Measurements from ENCODE around the gene LNP1. TPM values are rescaled to one million over a fixed set of nuclear protein-coding genes. Genes with fewer than 3 reads are reported as not detected.
"Not testable (repeated sequence)": the region's sequence is repeated elsewhere in the genome, so short reads cannot be mapped to it uniquely, and the experiment has no call there.

Gene LNP1
- total RNA-seq, 2 experiments from 2014 or later, result 0.47 to 0.70 TPM

- Mint-ChIP-seq H3K4me3 (no peak overlapping the region), H3K9me3 (no peaks in the 10 kb centered on the region), H3K4me1 (ENCODE audit: low read depth) (peaks cover 9% of the 10 kb centered on the region), H3K36me3 (ENCODE audit: low read depth) (no peaks in the 10 kb centered on the region), H3K27ac (no peak overlapping the region), H3K27me3 (no peaks in the 10 kb centered on the region)
- CTCF ChIA-PET, result no interaction called here
- intact Hi-C loops (cut with DNase I, micrococcal nuclease), result no loop called here
- ATAC-seq (ENCODE audit: poor library complexity) (no peak), DNase-seq (no peak)
- H3K27me3 ChIP-seq (ENCODE audit: control insufficient read depth in 1 of 2, insufficient read depth in 2 of 2, low read length in 2 of 2), result no peaks in the 10 kb centered on the region
- H3K4me1 ChIP-seq (ENCODE audit: insufficient read depth, low read length), result peaks cover 7% of the 10 kb centered on the region
- POLR2A ChIA-PET, result interaction anchor here (0.6 kb wide), 1 partner anchor 109 kb away, joined by 3 read pairs; no protein-coding TSS in a partner anchor
- no peak overlapping the region for H3K4me3 ChIP-seq (ENCODE audit: low read length)
- no peaks in the 10 kb centered on the region for H3K9me3 ChIP-seq (ENCODE audit: control insufficient read depth in 1 of 2, insufficient read depth in 1 of 2, low read length in 2 of 2)
- no peak for TF ChIP-seq CTCF (IDR thresholded peaks at IDR 0.05)
- no peaks in the 10 kb centered on the region for H3K36me3 ChIP-seq (ENCODE audit: insufficient read depth, low read length)
- H3K27ac ChIP-seq (ENCODE audit: low read depth in 1 of 2, low read length in 2 of 2), result no peak overlapping the region
Measured at GRCh38 chr3:100443690-100444089, 42.4 kb downstream of the LNP1 start.

GRCh38 chr3:100447067-100447466 lies 45.7 kb downstream of the LNP1 start:
- H3K27me3 Mint-ChIP-seq; H3K27ac Mint-ChIP-seq; H3K36me3 Mint-ChIP-seq (ENCODE audit: low read depth); intact Hi-C loops (cut with DNase I, micrococcal nuclease); H3K9me3 Mint-ChIP-seq; H3K9me3 ChIP-seq (ENCODE audit: control insufficient read depth in 1 of 2, insufficient read depth in 1 of 2, low read length in 2 of 2); H3K27me3 ChIP-seq (ENCODE audit: control insufficient read depth in 1 of 2, insufficient read depth in 2 of 2, low read length in 2 of 2); POLR2A ChIA-PET; DNase-seq; H3K27ac ChIP-seq (ENCODE audit: low read depth in 1 of 2, low read length in 2 of 2); CTCF ChIA-PET; H3K4me3 ChIP-seq (ENCODE audit: low read length); H3K4me1 ChIP-seq (ENCODE audit: insufficient read depth, low read length); H3K4me1 Mint-ChIP-seq (ENCODE audit: low read depth); H3K4me3 Mint-ChIP-seq; H3K36me3 ChIP-seq (ENCODE audit: insufficient read depth, low read length); ATAC-seq (ENCODE audit: poor library complexity): not testable (repeated sequence)

GRCh38 chr3:100448079-100448478 lies 46.7 kb downstream of the LNP1 start:
- no peaks in the 10 kb centered on the region for H3K4me1 ChIP-seq (ENCODE audit: insufficient read depth, low read length)
- H3K27me3 Mint-ChIP-seq, result no peaks in the 10 kb centered on the region
- H3K9me3 ChIP-seq (ENCODE audit: control insufficient read depth in 1 of 2, insufficient read depth in 1 of 2, low read length in 2 of 2), result no peaks in the 10 kb centered on the region
- TF ChIP-seq CTCF (IDR thresholded peaks at IDR 0.05), result no peak
- H3K36me3 ChIP-seq (ENCODE audit: insufficient read depth, low read length), result no peaks in the 10 kb centered on the region
- ATAC-seq (ENCODE audit: poor library complexity), result no peak
- no peak overlapping the region for H3K27ac ChIP-seq (ENCODE audit: low read depth in 1 of 2, low read length in 2 of 2)
- ChIA-PET CTCF (no interaction called here), POLR2A (interaction anchor here (0.6 kb wide), 1 partner anchor 10 kb away, joined by 3 read pairs; no protein-coding TSS in a partner anchor)
- no peak overlapping the region for H3K4me3 Mint-ChIP-seq
- no peaks in the 10 kb centered on the region for H3K9me3 Mint-ChIP-seq
- no peaks in the 10 kb centered on the region for H3K4me1 Mint-ChIP-seq (ENCODE audit: low read depth)
- H3K36me3 Mint-ChIP-seq (ENCODE audit: low read depth), result no peaks in the 10 kb centered on the region
- no peak overlapping the region for H3K27ac Mint-ChIP-seq
- H3K27me3 ChIP-seq (ENCODE audit: control insufficient read depth in 1 of 2, insufficient read depth in 2 of 2, low read length in 2 of 2), result no peaks in the 10 kb centered on the region
- DNase-seq, result no peak
- no peak overlapping the region for H3K4me3 ChIP-seq (ENCODE audit: low read length)
- intact Hi-C loops (cut with DNase I, micrococcal nuclease), result no loop called here

- no peak overlapping the region for H3K27ac Mint-ChIP-seq
- intact Hi-C loops (cut with DNase I, micrococcal nuclease), result no loop called here
Measured at GRCh38 chr3:100449214-100449613, 47.9 kb downstream of the LNP1 start.

More at GRCh38 chr3:100449214-100449613, 47.9 kb downstream of the LNP1 start:
- no peak for ATAC-seq (ENCODE audit: poor library complexity)
- POLR2A ChIA-PET, result no interaction called here
- Histone ChIP-seq H3K27ac (ENCODE audit: low read depth in 1 of 2, low read length in 2 of 2) (no peak overlapping the region), H3K9me3 (ENCODE audit: control insufficient read depth in 1 of 2, insufficient read depth in 1 of 2, low read length in 2 of 2) (no peaks in the 10 kb centered on the region), H3K4me3 (ENCODE audit: low read length) (no peak overlapping the region), H3K36me3 (ENCODE audit: insufficient read depth, low read length) (no peaks in the 10 kb centered on the region), H3K27me3 (ENCODE audit: control insufficient read depth in 1 of 2, insufficient read depth in 2 of 2, low read length in 2 of 2) (no peaks in the 10 kb centered on the region), H3K4me1 (ENCODE audit: insufficient read depth, low read length) (no peaks in the 10 kb centered on the region)
- Mint-ChIP-seq H3K9me3 (no peaks in the 10 kb centered on the region), H3K4me1 (ENCODE audit: low read depth) (no peaks in the 10 kb centered on the region), H3K4me3 (no peak overlapping the region), H3K36me3 (ENCODE audit: low read depth) (no peaks in the 10 kb centered on the region), H3K27me3 (no peaks in the 10 kb centered on the region)
- no peak for DNase-seq
- no peak for TF ChIP-seq CTCF (IDR thresholded peaks at IDR 0.05)
- CTCF ChIA-PET, result interaction anchor here (0.7 kb wide), 1 partner anchor 1505 kb away, joined by 3 read pairs; no protein-coding TSS in a partner anchor

Measured in CD4-positive, alpha-beta T cell (primary cell).